ENCODE measurements around the gene MCCD1.
A peak's percentile ranks its signal among the peaks of the same experiment; 100 is the strongest.

The MCCD1 gene

DNA sequence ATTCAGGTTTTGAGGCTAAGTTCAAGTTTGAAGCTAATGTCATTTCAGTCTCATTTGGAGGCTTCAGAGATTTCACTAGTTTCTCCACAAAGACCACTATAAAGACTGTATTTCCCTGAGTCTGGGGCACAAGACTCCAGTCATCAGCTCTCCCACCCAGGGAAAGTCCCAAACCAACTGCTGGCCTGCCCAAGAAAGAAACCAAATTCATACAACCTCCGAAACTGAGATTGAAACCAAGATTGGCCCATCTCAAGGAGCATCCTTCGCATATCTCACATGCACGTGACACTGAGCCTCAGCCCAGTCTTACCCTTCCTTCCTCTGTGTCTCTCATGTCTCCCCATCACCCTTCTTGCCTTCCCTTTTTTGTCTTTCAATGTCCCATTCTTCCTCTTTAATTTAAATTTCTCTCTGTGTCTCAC lies 39.8 kb downstream of the MCCD1 start:
- DNase-seq (ENCODE audit: low read depth in 2 of 3, low spot score in 1 of 3) = peak in 2 of 3 donors; percentile 65 to 76

DNA sequence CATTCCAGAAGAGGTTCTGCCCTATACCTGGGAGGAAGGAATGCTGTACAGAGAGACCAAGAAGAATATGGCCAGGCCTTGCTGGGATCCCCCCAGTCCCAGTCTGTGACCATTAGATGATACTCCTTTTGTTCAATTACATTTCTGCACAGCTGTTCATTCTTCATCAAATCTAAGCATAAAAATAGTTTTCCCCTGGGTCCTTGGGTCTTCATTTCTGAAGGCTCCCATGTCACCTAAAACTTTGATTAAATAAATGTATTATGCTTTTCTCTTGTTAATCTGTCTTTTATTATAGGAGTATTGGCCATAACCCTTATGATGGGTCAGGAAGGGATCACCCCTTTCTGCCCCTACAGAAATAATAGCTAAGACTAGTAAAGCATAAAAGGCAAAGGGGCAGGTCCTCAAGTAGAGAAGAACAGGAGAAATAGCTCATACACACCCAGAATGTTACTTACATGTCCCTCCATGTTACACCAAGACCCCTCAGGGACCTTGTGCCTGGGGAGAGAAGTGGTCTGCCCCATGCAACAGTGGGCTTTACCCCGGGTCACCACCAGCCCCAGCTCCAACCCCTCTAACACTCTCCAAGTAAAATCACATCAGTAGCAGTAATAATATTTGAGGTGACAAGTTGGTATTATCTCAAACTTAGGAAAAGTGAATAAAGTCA lies 41.2 kb downstream of the MCCD1 start:
- DNase-seq (ENCODE audit: low read depth in 2 of 3, low spot score in 1 of 3) = no peak

DNA sequence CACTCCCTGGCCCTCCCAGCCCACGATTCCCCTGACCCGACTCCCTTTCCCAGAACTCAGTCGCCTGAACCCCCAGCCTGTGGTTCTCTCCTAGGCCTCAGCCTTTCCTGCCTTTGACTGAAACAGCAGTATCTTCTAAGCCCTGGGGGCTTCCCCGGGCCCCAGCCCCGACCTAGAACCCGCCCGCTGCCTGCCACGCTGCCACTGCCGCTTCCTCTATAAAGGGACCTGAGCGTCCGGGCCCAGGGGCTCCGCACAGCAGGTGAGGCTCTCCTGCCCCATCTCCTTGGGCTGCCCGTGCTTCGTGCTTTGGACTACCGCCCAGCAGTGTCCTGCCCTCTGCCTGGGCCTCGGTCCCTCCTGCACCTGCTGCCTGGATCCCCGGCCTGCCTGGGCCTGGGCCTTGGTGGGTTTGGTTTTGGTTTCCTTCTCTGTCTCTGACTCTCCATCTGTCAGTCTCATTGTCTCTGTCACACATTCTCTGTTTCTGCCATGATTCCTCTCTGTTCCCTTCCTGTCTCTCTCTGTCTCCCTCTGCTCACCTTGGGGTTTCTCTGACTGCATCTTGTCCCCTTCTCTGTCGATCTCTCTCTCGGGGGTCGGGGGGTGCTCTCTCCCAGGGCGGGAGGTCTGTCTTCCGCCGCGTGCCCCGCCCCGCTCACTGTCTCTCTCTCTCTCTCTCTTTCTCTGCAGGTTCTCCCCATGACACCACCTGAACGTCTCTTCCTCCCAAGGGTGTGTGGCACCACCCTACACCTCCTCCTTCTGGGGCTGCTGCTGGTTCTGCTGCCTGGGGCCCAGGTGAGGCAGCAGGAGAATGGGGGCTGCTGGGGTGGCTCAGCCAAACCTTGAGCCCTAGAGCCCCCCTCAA lies 43.5 kb downstream of the MCCD1 start, which contains the start of gene LTA:
Gene LTA, plus strand, starts transcription at position 249 of the 871 bp plus-strand sequence. Its CDS starts 454 bp downstream, at position 703.
- DNase-seq (ENCODE audit: low read depth in 2 of 3, low spot score in 1 of 3) = peak; percentile 77 to 80 (median 80)

DNA sequence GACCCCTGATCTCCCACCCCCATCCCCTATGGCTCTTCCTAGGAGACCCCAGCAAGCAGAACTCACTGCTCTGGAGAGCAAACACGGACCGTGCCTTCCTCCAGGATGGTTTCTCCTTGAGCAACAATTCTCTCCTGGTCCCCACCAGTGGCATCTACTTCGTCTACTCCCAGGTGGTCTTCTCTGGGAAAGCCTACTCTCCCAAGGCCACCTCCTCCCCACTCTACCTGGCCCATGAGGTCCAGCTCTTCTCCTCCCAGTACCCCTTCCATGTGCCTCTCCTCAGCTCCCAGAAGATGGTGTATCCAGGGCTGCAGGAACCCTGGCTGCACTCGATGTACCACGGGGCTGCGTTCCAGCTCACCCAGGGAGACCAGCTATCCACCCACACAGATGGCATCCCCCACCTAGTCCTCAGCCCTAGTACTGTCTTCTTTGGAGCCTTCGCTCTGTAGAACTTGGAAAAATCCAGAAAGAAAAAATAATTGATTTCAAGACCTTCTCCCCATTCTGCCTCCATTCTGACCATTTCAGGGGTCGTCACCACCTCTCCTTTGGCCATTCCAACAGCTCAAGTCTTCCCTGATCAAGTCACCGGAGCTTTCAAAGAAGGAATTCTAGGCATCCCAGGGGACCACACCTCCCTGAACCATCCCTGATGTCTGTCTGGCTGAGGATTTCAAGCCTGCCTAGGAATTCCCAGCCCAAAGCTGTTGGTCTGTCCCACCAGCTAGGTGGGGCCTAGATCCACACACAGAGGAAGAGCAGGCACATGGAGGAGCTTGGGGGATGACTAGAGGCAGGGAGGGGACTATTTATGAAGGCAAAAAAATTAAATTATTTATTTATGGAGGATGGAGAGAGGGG lies 44.7 kb downstream of the MCCD1 start:
- no peak for DNase-seq (ENCODE audit: low read depth in 2 of 3, low spot score in 1 of 3)

DNA sequence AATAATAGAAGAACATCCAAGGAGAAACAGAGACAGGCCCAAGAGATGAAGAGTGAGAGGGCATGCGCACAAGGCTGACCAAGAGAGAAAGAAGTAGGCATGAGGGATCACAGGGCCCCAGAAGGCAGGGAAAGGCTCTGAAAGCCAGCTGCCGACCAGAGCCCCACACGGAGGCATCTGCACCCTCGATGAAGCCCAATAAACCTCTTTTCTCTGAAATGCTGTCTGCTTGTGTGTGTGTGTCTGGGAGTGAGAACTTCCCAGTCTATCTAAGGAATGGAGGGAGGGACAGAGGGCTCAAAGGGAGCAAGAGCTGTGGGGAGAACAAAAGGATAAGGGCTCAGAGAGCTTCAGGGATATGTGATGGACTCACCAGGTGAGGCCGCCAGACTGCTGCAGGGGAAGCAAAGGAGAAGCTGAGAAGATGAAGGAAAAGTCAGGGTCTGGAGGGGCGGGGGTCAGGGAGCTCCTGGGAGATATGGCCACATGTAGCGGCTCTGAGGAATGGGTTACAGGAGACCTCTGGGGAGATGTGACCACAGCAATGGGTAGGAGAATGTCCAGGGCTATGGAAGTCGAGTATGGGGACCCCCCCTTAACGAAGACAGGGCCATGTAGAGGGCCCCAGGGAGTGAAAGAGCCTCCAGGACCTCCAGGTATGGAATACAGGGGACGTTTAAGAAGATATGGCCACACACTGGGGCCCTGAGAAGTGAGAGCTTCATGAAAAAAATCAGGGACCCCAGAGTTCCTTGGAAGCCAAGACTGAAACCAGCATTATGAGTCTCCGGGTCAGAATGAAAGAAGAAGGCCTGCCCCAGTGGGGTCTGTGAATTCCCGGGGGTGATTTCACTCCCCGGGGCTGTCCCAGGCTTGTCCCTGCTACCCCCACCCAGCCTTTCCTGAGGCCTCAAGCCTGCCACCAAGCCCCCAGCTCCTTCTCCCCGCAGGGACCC lies 45.6 kb downstream of the MCCD1 start:
- peak in 1 of 3 donors; percentile 61 for DNase-seq (ENCODE audit: low read depth in 2 of 3, low spot score in 1 of 3)

DNA sequence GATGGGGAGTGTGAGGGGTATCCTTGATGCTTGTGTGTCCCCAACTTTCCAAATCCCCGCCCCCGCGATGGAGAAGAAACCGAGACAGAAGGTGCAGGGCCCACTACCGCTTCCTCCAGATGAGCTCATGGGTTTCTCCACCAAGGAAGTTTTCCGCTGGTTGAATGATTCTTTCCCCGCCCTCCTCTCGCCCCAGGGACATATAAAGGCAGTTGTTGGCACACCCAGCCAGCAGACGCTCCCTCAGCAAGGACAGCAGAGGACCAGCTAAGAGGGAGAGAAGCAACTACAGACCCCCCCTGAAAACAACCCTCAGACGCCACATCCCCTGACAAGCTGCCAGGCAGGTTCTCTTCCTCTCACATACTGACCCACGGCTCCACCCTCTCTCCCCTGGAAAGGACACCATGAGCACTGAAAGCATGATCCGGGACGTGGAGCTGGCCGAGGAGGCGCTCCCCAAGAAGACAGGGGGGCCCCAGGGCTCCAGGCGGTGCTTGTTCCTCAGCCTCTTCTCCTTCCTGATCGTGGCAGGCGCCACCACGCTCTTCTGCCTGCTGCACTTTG lies 46.7 kb downstream of the MCCD1 start, which contains the start of gene TNF:
Gene TNF, plus strand, starts transcription at position 231 of the 567 bp plus-strand sequence. Its CDS starts 177 bp downstream, at position 408.
- peak; percentile 84 to 93 (median 89) for DNase-seq (ENCODE audit: low read depth in 2 of 3, low spot score in 1 of 3)

DNA sequence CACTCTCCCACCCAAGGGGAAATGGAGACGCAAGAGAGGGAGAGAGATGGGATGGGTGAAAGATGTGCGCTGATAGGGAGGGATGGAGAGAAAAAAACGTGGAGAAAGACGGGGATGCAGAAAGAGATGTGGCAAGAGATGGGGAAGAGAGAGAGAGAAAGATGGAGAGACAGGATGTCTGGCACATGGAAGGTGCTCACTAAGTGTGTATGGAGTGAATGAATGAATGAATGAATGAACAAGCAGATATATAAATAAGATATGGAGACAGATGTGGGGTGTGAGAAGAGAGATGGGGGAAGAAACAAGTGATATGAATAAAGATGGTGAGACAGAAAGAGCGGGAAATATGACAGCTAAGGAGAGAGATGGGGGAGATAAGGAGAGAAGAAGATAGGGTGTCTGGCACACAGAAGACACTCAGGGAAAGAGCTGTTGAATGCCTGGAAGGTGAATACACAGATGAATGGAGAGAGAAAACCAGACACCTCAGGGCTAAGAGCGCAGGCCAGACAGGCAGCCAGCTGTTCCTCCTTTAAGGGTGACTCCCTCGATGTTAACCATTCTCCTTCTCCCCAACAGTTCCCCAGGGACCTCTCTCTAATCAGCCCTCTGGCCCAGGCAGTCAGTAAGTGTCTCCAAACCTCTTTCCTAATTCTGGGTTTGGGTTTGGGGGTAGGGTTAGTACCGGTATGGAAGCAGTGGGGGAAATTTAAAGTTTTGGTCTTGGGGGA lies 47.4 kb downstream of the MCCD1 start:
- DNase-seq (ENCODE audit: low read depth in 2 of 3, low spot score in 1 of 3) = no peak

DNA sequence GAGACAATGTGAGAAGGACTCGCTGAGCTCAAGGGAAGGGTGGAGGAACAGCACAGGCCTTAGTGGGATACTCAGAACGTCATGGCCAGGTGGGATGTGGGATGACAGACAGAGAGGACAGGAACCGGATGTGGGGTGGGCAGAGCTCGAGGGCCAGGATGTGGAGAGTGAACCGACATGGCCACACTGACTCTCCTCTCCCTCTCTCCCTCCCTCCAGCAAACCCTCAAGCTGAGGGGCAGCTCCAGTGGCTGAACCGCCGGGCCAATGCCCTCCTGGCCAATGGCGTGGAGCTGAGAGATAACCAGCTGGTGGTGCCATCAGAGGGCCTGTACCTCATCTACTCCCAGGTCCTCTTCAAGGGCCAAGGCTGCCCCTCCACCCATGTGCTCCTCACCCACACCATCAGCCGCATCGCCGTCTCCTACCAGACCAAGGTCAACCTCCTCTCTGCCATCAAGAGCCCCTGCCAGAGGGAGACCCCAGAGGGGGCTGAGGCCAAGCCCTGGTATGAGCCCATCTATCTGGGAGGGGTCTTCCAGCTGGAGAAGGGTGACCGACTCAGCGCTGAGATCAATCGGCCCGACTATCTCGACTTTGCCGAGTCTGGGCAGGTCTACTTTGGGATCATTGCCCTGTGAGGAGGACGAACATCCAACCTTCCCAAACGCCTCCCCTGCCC lies 48.3 kb downstream of the MCCD1 start:
- DNase-seq (ENCODE audit: low read depth in 2 of 3, low spot score in 1 of 3) = no peak

DNA sequence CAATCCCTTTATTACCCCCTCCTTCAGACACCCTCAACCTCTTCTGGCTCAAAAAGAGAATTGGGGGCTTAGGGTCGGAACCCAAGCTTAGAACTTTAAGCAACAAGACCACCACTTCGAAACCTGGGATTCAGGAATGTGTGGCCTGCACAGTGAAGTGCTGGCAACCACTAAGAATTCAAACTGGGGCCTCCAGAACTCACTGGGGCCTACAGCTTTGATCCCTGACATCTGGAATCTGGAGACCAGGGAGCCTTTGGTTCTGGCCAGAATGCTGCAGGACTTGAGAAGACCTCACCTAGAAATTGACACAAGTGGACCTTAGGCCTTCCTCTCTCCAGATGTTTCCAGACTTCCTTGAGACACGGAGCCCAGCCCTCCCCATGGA lies 48.8 kb downstream of the MCCD1 start:
- no peak for DNase-seq (ENCODE audit: low read depth in 2 of 3, low spot score in 1 of 3)

DNA sequence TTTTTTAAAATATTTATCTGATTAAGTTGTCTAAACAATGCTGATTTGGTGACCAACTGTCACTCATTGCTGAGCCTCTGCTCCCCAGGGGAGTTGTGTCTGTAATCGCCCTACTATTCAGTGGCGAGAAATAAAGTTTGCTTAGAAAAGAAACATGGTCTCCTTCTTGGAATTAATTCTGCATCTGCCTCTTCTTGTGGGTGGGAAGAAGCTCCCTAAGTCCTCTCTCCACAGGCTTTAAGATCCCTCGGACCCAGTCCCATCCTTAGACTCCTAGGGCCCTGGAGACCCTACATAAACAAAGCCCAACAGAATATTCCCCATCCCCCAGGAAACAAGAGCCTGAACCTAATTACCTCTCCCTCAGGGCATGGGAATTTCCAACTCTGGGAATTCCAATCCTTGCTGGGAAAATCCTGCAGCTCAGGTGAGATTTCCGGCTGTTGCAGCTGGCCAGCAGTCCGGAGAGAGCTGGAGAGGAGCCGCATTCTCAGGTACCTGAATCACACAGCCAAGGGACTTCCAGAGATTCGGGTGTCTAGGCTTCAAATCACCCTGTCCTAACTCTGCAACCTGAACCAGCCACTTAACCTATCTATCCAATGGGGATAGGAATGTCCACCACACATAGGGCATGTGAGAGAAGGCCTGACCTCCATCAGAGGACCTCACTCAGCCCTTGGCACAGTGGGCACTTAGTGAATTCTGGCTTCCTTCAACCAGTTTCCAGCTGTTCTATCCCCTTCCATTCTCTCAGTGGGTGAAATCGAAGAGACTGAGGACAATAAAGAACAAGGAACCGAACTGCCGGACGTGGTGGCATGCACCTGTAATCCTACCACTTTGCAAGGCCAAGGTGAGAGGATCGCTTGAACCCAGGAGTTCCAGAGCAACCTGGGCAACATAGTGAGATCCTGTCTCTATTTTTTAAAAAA lies 49.7 kb downstream of the MCCD1 start:
- DNase-seq (ENCODE audit: low read depth in 2 of 3, low spot score in 1 of 3) = no peak

DNA sequence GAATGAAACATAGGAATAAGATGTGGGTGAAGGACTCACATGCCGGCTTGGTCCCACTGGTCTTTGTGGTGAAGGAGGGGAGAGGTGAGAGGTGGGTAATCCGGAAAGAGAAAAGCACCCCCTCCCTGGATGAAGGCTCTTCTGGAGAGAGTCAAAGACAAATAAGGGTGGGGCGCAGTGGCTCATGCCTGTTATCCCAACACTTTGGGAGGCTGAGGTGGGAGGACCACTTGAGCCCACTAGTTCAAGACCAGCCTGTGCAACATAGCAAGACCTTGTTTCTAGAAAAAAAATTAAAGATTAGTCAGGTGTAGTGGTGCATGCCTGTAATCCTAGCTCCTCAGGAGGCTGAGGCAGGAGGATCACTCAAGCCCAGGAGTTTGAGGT lies 50.4 kb downstream of the MCCD1 start:
- no peak for DNase-seq (ENCODE audit: low read depth in 2 of 3, low spot score in 1 of 3)

Data from stimulated activated CD4-positive, alpha-beta T cell treated with anti-CD3 and anti-CD28 coated beads, Interleukin-12 subunit alpha, Interleukin-12 subunit beta, amount 100 ng/mL, for 48 hours (primary cell).